B cell (primary cell): ENCODE measurements around the gene CFAP68. TPM values are rescaled to one million over a fixed set of nuclear protein-coding genes. Genes with fewer than 3 reads are reported as not detected.
A peak's percentile ranks its signal among the peaks of the same experiment; 100 is the strongest.

Experiments
- ATAC-seq: fragments of 200-7000 bp; cut with Tn5 transposase; one replicate; pipeline ENCODE4 v1.10.0; 2021; ENCODE audit warnings: low read depth, mild to moderate bottlenecking, moderate number of reproducible peaks, moderate library complexity
- CTCF ChIA-PET: fragments of 350-600 bp; sonication (Branson Sonifier 250); formaldehyde crosslinking; loops from one replicate; lab custom pipeline; 2021; ENCODE audit warnings: antibody characterized with exemption, inconsistent platforms; lab: Charles Lee
- POLR2A ChIA-PET: fragments of 350-600 bp; sonication (Branson Sonifier 250); formaldehyde crosslinking; loops from one replicate; lab custom pipeline; 2021; ENCODE audit warnings: antibody characterized with exemption; lab: Charles Lee
- DNase-seq: peaks from one replicate; pipeline ENCODE4 v3.0.0; 2013
- H2AFZ ChIP-seq: 2 replicates; pipeline ENCODE4 v1.6.1; 2012; ENCODE audit warnings: mild to moderate bottlenecking, low read depth, low read length; ENCODE audit not compliant: insufficient read depth, poor library complexity, severe bottlenecking
- H3K27ac ChIP-seq, 2 donors: 1 replicate in 1 of 2; 2 replicates in 1 of 2; pipeline ENCODE4 v1.5.1; 2012 to 2013; ENCODE audit warnings: low read length in 2 of 2, mild to moderate bottlenecking in 2 of 2, moderate library complexity in 1 of 2
- H3K27me3 ChIP-seq, 4 experiments: fragments of 200-600 bp in 1 of 4; sonication (generic) in 1 of 4; replicated peaks in 1 of 4; 1 replicate in 2 of 4; 2 replicates in 2 of 4; pipeline versions ENCODE4 v1.6.1 to v1.7.0; 2013 to 2016; ENCODE audit warnings: low read length in 3 of 4, mild to moderate bottlenecking in 2 of 4, mixed read lengths in 1 of 4, moderate library complexity in 1 of 4; ENCODE audit not compliant: insufficient read depth in 4 of 4, control insufficient read depth in 3 of 4; ENCODE audit errors: control extremely low read depth in 1 of 4
- H3K36me3 ChIP-seq, 2 experiments: replicated peaks in 1 of 2; 1 replicate in 1 of 2; 2 replicates in 1 of 2; pipeline versions ENCODE4 v1.6.1 to v1.7.1; 2013; ENCODE audit warnings: low read length in 1 of 2; ENCODE audit not compliant: insufficient read depth in 2 of 2, control insufficient read depth in 1 of 2; ENCODE audit errors: control extremely low read depth in 1 of 2, extremely low read depth in 1 of 2
- H3K4me1 ChIP-seq, 2 donors: fragments of 200-600 bp in 1 of 2; sonication (generic) in 1 of 2; 1 replicate in 1 of 2; 2 replicates in 1 of 2; pipeline versions ENCODE4 v1.5.1 to v1.6.1; 2013 to 2017; ENCODE audit warnings: low read length in 2 of 2; ENCODE audit not compliant: control insufficient read depth in 2 of 2, insufficient read depth in 2 of 2
- H3K4me2 ChIP-seq: replicated peaks from 2 replicates; pipeline ENCODE3; 2012; ENCODE audit warnings: mild to moderate bottlenecking, low read depth, low read length; ENCODE audit not compliant: poor library complexity, severe bottlenecking
- H3K4me3 ChIP-seq, 5 experiments: fragments of 200-600 bp in 1 of 5; sonication (generic) in 1 of 5; 1 replicate in 3 of 5; 2 replicates in 2 of 5; pipeline versions ENCODE4 v1.5.1 to v1.7.0; 2011 to 2016; ENCODE audit warnings: low read length in 4 of 5, mild to moderate bottlenecking in 4 of 5, low read depth in 2 of 5, control low read depth in 1 of 5, moderate library complexity in 1 of 5; ENCODE audit not compliant: insufficient read depth in 1 of 5; ENCODE audit errors: control extremely low read depth in 1 of 5, extremely low read depth in 1 of 5
- H3K79me2 ChIP-seq: fragments of 200-600 bp; sonication (generic); one replicate; pipeline ENCODE4 v1.6.0; 2016; ENCODE audit warnings: low read length; ENCODE audit not compliant: control insufficient read depth, insufficient read depth
- H3K9ac ChIP-seq: fragments of 200-600 bp; sonication (generic); 2 replicates; pipeline ENCODE4 v1.6.1; 2017; ENCODE audit warnings: mild to moderate bottlenecking, low read length, moderate library complexity
- H3K9me3 ChIP-seq, 3 donors: one replicate each; pipeline versions ENCODE4 v1.6.1 to v1.7.1; 2013; ENCODE audit warnings: low read length in 2 of 3; ENCODE audit not compliant: control insufficient read depth in 2 of 3, insufficient read depth in 1 of 3; ENCODE audit errors: control extremely low read depth in 1 of 3
- H4K20me1 ChIP-seq: 2 replicates; pipeline ENCODE4 v1.6.0; 2012; ENCODE audit warnings: mild to moderate bottlenecking, low read length; ENCODE audit not compliant: insufficient read depth, control insufficient read depth, poor library complexity, severe bottlenecking
- H3K27ac Mint-ChIP-seq: one replicate; pipeline ENCODE4 v1.8.0; 2021; ENCODE audit warnings: mixed read lengths
- H3K27me3 Mint-ChIP-seq: one replicate; pipeline ENCODE4 v1.8.0; 2021; ENCODE audit warnings: mixed read lengths
- H3K4me1 Mint-ChIP-seq: one replicate; pipeline ENCODE4 v1.8.0; 2021; ENCODE audit warnings: mixed read lengths
- H3K4me3 Mint-ChIP-seq: one replicate; pipeline ENCODE4 v1.8.0; 2021; ENCODE audit warnings: mixed read lengths
- H3K9me3 Mint-ChIP-seq: one replicate; pipeline ENCODE4 v1.8.0; 2022; ENCODE audit warnings: mixed read lengths; ENCODE audit not compliant: insufficient read depth
- EZH2 ChIP-seq: IDR thresholded peaks from 2 replicates; pipeline ENCODE4 v1.6.1; 2012; ENCODE audit warnings: borderline replicate concordance, low read depth, mild to moderate bottlenecking, moderate library complexity, low read length; ENCODE audit not compliant: insufficient read depth, poor library complexity, severe bottlenecking
- WGBS: methylation state at CpG from one replicate; pipeline ENCODE4 v1.1.5; 2013; ENCODE audit warnings: missing lambda C conversion rate; ENCODE audit not compliant: insufficient coverage; 5-methylcytosine and 5-hydroxymethylcytosine counted together
- intact Hi-C: fragments of 100-400 bp; cut with micrococcal nuclease; formaldehyde crosslinking; loops from one replicate; pipeline ENCODE4 v1.10.0; 2022
- polyA plus RNA-seq: library from polyadenylated mRNA; depleted of rRNA; stranded (reverse); fragments of >200 nt; gene quantifications from 2 replicates; pipeline ENCODE4 v1.2.3, GENCODE V29; 2012
- total RNA-seq, 2 donors: library from RNA; stranded (reverse); fragments of 120-200 nt in 1 of 2; gene quantifications; 1 replicate in 1 of 2; 2 replicates in 1 of 2; pipeline versions ENCODE4 v1.2.3 to v1.2.4, GENCODE V29; 2013 to 2022
- TF ChIP-seq, protein P1 (sequence below): fragments of 200-600 bp; IDR thresholded peaks from one replicate; pipeline ENCODE4 v1.8.0; 2022; ENCODE audit warnings: antibody characterized with exemption, mild to moderate bottlenecking

The CFAP68 gene
- total and polyA plus RNA-seq, 2 donors (not counting 1 experiment from before 2014, with no cell fraction given) = 8.2 to 13.3 TPM

DNA sequence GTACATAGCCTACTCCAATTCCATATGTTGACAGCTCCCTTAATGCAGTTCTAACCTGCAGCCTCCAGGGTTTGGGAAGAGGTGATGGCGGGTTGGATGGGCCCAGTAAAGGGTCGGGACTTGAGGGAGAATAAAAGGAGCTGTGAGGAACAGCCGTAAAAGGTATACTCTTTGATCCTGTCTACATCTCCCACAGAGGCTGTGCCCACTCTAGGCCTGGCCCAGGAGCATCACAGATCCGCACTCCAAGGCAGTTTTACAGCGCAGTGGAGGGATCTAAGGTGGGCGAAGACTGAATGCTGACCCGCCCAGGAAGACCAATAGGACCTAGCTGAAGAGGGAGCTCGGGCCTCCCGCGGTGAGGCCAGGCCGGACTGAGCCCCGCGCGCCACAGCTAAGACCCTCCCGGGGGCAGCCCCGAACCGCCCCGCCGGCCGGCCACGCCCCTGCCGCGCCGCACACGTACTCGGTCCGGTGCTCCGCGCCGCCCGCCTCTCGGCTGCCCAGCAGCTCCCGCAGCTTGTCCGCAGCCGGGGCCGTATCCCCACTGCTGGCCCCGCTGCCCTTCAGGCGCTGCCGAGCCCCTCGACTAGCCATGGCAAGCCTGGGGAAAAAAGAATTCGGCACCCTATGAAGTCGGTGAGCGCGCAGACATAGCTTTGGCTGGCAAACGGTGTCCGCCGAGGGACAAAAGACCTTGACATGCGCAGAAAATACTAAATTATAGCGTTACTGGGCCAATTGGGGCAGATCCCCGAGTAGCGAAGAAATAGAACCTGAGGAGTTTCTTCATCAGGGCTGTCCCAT, 8.3 kb upstream of the CFAP68 start, which contains the start of gene ALG9:
ALG9 (minus strand) TSS at position 696 of the 807 bp plus-strand sequence; CDS start at position 597, 99 bp downstream.
- peaks cover 9% of the 10 kb centered on the region for H3K79me2 ChIP-seq
- TF ChIP-seq, protein P1, sequence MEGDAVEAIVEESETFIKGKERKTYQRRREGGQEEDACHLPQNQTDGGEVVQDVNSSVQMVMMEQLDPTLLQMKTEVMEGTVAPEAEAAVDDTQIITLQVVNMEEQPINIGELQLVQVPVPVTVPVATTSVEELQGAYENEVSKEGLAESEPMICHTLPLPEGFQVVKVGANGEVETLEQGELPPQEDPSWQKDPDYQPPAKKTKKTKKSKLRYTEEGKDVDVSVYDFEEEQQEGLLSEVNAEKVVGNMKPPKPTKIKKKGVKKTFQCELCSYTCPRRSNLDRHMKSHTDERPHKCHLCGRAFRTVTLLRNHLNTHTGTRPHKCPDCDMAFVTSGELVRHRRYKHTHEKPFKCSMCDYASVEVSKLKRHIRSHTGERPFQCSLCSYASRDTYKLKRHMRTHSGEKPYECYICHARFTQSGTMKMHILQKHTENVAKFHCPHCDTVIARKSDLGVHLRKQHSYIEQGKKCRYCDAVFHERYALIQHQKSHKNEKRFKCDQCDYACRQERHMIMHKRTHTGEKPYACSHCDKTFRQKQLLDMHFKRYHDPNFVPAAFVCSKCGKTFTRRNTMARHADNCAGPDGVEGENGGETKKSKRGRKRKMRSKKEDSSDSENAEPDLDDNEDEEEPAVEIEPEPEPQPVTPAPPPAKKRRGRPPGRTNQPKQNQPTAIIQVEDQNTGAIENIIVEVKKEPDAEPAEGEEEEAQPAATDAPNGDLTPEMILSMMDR = no peak
- no peak for TF ChIP-seq EZH2
- intact Hi-C loops = loop anchor here (1.0 to 2.0 kb wide), 5 partner anchors 8 to 269 kb away; partner anchors contain the start of genes CFAP68, FDXACB1, SDHD and SIK2
- H3K27ac Mint-ChIP-seq = peak within 1 kb of the TSS; percentile 94
- H3K27me3 Mint-ChIP-seq = no peaks in the 10 kb centered on the region
- H3K4me2 ChIP-seq = peak within 1 kb of the TSS; percentile 81
- peaks cover 17% of the 10 kb centered on the region for H3K4me1 Mint-ChIP-seq
- no peaks in the 10 kb centered on the region for H3K9me3 ChIP-seq
- H3K9ac ChIP-seq = peak within 1 kb of the TSS; percentile 87
- peaks cover 13 to 14% of the 10 kb centered on the region in 2 donors for H3K4me1 ChIP-seq
- ATAC-seq = peak; percentile 94
- peak; percentile 94 for DNase-seq
- CTCF ChIA-PET = interaction anchor here (0.6 to 2.1 kb wide), 16 partner anchors 7 to 409 kb away, joined by 3 to 10 read pairs (median 4); no protein-coding TSS in a partner anchor
- peak within 1 kb of the TSS; percentile 72 to 91 for H3K27ac ChIP-seq
- no peaks in the 10 kb centered on the region for H3K9me3 Mint-ChIP-seq
- no peaks in the 10 kb centered on the region for H4K20me1 ChIP-seq
- H3K36me3 ChIP-seq = peaks cover 4 to 21% of the 10 kb centered on the region in 2 experiments
- peak within 1 kb of the TSS; percentile 94 for H3K4me3 Mint-ChIP-seq
- whole genome bisulfite sequencing = under 1% methylated on average over 48 of the region's 51 CpGs
- H2AFZ ChIP-seq = peak within 1 kb of the TSS; percentile 86
- POLR2A ChIA-PET = interaction anchor here (0.6 to 1.5 kb wide), 6 partner anchors 9 to 269 kb away, joined by 3 to 5 read pairs (median 3); partner anchors contain the start of genes SDHD, SIK2 and TIMM8B
- H3K27me3 ChIP-seq = no peaks in the 10 kb centered on the region
- H3K4me3 ChIP-seq = peak within 1 kb of the TSS; percentile 62 to 81 (median 80)
